HFFc6 (cell line): ENCODE data around the gene BCAS2. TPM values are rescaled to one million over a fixed set of nuclear protein-coding genes. Genes with fewer than 3 reads are reported as not detected.

ENCODE experiments used
- DNase-seq: peaks from one replicate; pipeline ENCODE4 v3.0.0-alpha.2; 2018
- H3K27ac Mint-ChIP-seq: 2 replicates; pipeline ENCODE4 v1.8.0; 2020; ENCODE audit warnings: mild to moderate bottlenecking, mixed read lengths
- H3K27me3 Mint-ChIP-seq: 2 replicates; pipeline ENCODE4 v1.8.0; 2021; ENCODE audit warnings: mild to moderate bottlenecking, moderate library complexity, mixed read lengths; ENCODE audit not compliant: insufficient read depth
- H3K36me3 Mint-ChIP-seq: 2 replicates; pipeline ENCODE4 v1.8.0; 2021; ENCODE audit warnings: low read depth, mixed read lengths
- H3K4me1 Mint-ChIP-seq: 2 replicates; pipeline ENCODE4 v1.8.0; 2020; ENCODE audit warnings: low read depth, mixed read lengths
- H3K4me3 Mint-ChIP-seq: 2 replicates; pipeline ENCODE4 v1.8.0; 2020; ENCODE audit warnings: mild to moderate bottlenecking, moderate library complexity, mixed read lengths
- H3K9me3 Mint-ChIP-seq: 2 replicates; pipeline ENCODE4 v1.8.0; 2020; ENCODE audit warnings: mild to moderate bottlenecking, mixed read lengths
- CTCF ChIP-seq: fragments of 200-600 bp; sonication (generic); IDR thresholded peaks from 2 replicates; pipeline ENCODE4 v1.5.0; 2021; ENCODE audit warnings: antibody characterized with exemption, mild to moderate bottlenecking
- long read RNA-seq: library from polyadenylated mRNA; unstranded; transcript quantifications from one replicate; pipeline ENCODE4 v2.0.0, GENCODE V29; 2019
- total RNA-seq, 6 experiments: library from RNA; stranded (reverse); fragmentation: NEBNext Ultra II Directional; extraction: Animal tissue kit (Norgen Biotek cat#: 25700); gene quantifications; 2 replicates in 1 of 6; 3 replicates in 5 of 6; pipeline ENCODE4 v1.2.3, GENCODE V29; 2021

The BCAS2 gene
- total RNA-seq, result 10 to 100 TPM; 40.7 to 49.0 (median 45.1) TPM
- long read RNA-seq, transcript BCAS2-201 (7 exons, 1,299 nt), result major isoform, 56 of 67 reads
- long read RNA-seq, partial matches to known transcripts, result 6 of 67 reads
- long read RNA-seq, other reads (novel, unspliced or antisense), result 4 of 67 reads

DNA sequence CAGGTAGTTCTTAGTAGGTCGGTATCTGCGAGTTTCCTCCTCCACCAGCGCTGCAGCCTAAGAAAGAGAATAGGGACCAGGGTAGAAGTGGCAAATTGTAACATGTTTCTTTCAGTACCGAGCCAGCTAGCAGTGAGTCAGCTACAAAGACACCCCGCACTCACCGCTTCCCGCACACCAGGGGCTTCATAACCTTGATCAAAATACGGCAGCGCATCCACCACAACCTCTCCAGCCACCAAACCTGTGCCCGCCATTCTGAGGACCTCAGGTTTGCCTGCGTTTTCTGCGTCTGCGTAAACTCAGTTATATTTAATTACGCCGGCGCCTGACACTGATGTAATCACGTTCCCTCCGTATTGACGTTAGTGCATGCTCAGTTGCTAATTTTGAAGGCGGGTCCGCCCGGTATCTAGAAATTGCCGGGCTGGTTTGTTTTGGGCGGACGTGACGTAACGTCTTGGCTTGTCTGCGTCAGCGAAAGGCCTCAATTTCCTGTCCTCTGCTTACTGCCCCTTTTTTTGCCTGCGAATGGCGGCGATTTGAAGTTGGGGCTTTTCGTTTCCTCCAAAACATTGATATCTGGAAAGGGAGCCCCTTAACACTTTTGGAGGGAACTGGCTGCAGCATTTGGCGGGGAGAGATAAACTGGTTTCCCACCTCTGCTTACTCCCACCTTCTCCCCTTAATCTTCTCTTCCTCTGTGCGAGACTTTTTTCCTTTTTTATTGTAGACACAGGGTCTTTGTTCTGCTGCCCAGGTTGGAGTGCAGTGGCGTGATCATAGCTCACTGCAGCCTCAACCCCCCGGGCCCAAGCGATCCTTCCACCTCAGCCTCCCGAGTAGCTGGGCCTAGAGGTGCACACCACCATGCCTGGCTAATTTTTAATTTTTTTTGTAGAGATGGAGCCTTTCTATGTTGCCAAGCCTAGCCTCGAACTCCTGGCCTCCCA, at the start of gene BCAS2:
Gene BCAS2, minus strand, starts transcription at position 281 of the 953 bp plus-strand sequence. Its CDS starts 24 bp downstream, at position 257.
- Mint-ChIP-seq H3K4me1 (peaks cover 33% of the 10 kb centered on the region), H3K9me3 (no peaks in the 10 kb centered on the region), H3K36me3 (peaks cover 4% of the 10 kb centered on the region), H3K4me3 (peak within 1 kb of the TSS; percentile 98), H3K27me3 (no peaks in the 10 kb centered on the region; the same call in 1 of the 2 replicates), H3K27ac (peak within 1 kb of the TSS; percentile 96)
- TF ChIP-seq CTCF, result no peak
- peak; percentile 98 for DNase-seq

DNA sequence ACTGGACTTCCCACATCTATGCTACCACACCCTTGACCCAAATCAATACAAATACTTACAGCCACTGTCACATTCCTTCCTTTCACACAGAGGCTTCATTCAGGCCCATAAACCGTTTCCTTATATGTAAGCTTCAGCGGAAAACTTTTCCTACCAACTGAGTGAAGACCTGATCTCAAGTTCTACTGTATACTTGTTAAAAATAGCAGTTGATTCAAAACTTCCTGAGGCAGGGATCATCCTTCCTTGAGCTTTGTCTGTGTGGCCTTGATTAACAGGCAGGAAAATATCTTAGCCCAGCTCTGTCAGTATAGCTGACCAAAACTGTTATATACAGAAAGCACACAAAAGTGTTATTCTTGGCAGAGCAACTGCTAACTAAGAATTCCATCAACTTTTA, 45.7 kb upstream of the BCAS2 start:
- Mint-ChIP-seq H3K27ac (no peak overlapping the region), H3K4me3 (no peak overlapping the region), H3K4me1 (peaks cover 9% of the 10 kb centered on the region), H3K27me3 (peaks cover 1% of the 10 kb centered on the region), H3K9me3 (no peaks in the 10 kb centered on the region), H3K36me3 (no peaks in the 10 kb centered on the region)
- TF ChIP-seq CTCF, result no peak
- DNase-seq, result no peak

- no peaks in the 10 kb centered on the region for H3K27me3 Mint-ChIP-seq
Observed at GRCh38 chr1:114623364-114623763, 41.9 kb upstream of the BCAS2 start.

DNA sequence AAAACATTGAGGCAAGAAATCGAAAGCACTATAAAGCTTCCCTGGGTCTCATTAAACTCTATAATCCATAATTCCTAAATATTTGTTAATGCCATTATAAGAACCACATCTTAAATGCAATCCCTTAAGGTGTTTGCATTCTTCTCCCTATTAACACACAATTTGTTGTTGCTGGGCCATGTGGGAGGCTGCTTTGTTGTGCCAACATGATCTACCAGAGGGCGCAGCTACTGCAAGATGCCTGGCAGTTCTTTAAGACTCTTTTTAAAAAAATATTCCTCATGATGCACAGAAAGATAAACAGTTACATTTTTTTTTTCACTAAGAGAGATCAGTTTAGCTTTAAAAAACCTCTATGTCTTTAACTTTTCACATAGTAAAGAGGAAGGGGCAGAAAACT, 39.0 kb upstream of the BCAS2 start:
- no peak for TF ChIP-seq CTCF
- no peaks in the 10 kb centered on the region for H3K9me3 Mint-ChIP-seq
- no peak for DNase-seq
- H3K27me3 Mint-ChIP-seq, result no peaks in the 10 kb centered on the region
- no peak overlapping the region for H3K27ac Mint-ChIP-seq
- no peak overlapping the region for H3K4me3 Mint-ChIP-seq
- no peaks in the 10 kb centered on the region; the same call in 1 of the 2 replicates for H3K4me1 Mint-ChIP-seq
- no peaks in the 10 kb centered on the region for H3K36me3 Mint-ChIP-seq

More at GRCh38 chr1:114623364-114623763, 41.9 kb upstream of the BCAS2 start:
- Mint-ChIP-seq H3K9me3 (no peaks in the 10 kb centered on the region), H3K27ac (no peak overlapping the region), H3K4me1 (peaks cover under 1% of the 10 kb centered on the region; the same call in 1 of the 2 replicates), H3K36me3 (no peaks in the 10 kb centered on the region), H3K4me3 (no peak overlapping the region)
- DNase-seq, result no peak
- TF ChIP-seq CTCF, result no peak

DNA sequence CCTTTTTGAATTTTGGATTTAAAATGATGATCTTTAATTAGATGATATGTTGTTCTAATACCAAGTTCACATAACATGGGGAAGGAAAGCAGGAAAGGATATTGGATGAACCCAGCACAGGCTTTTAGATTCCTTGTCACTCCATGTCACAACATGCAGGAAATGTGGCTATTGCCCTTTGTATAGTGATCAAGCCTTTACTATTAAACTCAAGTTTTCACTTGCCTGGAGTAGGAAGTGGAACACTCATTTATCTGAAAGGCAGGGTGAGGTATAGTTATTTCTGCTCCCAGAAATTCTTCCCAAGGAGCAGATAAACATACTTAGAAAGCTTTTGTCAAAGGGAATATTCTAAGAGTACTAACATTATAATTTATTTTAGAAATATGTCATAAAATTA, 37.2 kb upstream of the BCAS2 start:
- Mint-ChIP-seq H3K4me1 (no peaks in the 10 kb centered on the region; the same call in 1 of the 2 replicates), H3K27me3 (no peaks in the 10 kb centered on the region), H3K36me3 (no peaks in the 10 kb centered on the region), H3K9me3 (no peaks in the 10 kb centered on the region), H3K27ac (no peak overlapping the region), H3K4me3 (no peak overlapping the region)
- no peak for TF ChIP-seq CTCF
- DNase-seq, result no peak
